Kidney epithelial cell (primary cell): Measurements from ENCODE around the gene CDX1. TPM values are rescaled to one million over a fixed set of nuclear protein-coding genes. Genes with fewer than 3 reads are reported as not detected.

Experiments
- DNase-seq: peaks from one replicate; pipeline ENCODE4 v3.0.0-alpha.2; 2010; ENCODE audit warnings: low read depth
- H3K27me3 ChIP-seq: 2 replicates; pipeline ENCODE4 v1.6.0; 2011; ENCODE audit warnings: low read length; ENCODE audit not compliant: control insufficient read depth, insufficient read depth
- H3K36me3 ChIP-seq: 2 replicates; pipeline ENCODE4 v1.5.1; 2011; ENCODE audit warnings: low read length; ENCODE audit not compliant: control insufficient read depth, insufficient read depth
- H3K4me3 ChIP-seq: 2 replicates; pipeline ENCODE4 v1.5.1; 2011; ENCODE audit warnings: low read depth, mild to moderate bottlenecking, control low read depth, low read length
- total RNA-seq: library from RNA; depleted of rRNA; stranded (reverse); fragments of >200 nt; gene quantifications from 2 replicates; pipeline ENCODE4 v1.2.3, GENCODE V29; 2015
- TF ChIP-seq, protein P1 (sequence below): IDR thresholded peaks from 2 replicates; pipeline ENCODE4 v1.5.1; 2011; ENCODE audit warnings: mild to moderate bottlenecking, moderate library complexity, low read length, control low read depth, inconsistent platforms; ENCODE audit not compliant: insufficient read depth, poor library complexity, severe bottlenecking

The CDX1 gene
- total RNA-seq, 1 donor from 2014 or later: 0.33 TPM

DNA sequence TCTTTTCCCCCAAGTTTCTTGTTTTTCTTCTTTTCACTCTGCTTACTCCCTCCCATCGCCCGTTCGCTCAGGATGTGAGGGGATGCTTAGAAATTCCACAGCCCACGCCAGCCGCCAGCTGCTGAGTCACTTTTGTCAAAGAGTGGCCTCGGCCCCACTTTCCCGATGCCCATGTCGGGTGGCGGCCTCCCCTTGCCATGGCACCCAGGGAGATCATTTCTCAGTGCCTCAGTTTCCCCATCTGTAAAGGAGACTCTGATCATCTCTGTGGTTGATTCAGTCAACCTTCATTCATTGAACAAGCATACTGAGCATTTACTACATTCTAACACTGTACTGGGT is 10.6 kb upstream of the CDX1 start:
- Histone ChIP-seq H3K27me3 (no peaks in the 10 kb centered on the region), H3K4me3 (peak overlapping the region; percentile 32), H3K36me3 (no peaks in the 10 kb centered on the region)
- TF ChIP-seq, protein P1, sequence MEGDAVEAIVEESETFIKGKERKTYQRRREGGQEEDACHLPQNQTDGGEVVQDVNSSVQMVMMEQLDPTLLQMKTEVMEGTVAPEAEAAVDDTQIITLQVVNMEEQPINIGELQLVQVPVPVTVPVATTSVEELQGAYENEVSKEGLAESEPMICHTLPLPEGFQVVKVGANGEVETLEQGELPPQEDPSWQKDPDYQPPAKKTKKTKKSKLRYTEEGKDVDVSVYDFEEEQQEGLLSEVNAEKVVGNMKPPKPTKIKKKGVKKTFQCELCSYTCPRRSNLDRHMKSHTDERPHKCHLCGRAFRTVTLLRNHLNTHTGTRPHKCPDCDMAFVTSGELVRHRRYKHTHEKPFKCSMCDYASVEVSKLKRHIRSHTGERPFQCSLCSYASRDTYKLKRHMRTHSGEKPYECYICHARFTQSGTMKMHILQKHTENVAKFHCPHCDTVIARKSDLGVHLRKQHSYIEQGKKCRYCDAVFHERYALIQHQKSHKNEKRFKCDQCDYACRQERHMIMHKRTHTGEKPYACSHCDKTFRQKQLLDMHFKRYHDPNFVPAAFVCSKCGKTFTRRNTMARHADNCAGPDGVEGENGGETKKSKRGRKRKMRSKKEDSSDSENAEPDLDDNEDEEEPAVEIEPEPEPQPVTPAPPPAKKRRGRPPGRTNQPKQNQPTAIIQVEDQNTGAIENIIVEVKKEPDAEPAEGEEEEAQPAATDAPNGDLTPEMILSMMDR: no peak
- DNase-seq: no peak

DNA sequence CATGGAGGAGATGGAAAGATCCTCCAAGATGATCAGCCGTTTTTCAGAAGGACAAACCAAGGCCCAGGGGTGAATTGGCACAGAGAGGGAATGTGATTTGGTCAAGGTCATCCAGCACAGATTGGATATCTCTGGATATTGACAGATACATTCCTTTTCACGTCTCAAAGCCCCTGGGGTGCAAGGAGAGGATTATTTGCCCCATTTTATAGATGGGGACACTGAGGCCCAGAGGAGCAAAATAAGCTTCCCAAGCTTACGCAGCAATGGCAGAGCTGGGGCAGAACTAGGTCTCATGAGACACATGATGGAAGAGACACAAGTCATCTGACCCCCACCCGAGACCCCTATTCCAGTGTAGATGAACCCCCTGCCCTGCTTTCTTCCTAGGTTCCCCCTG is 10.0 kb upstream of the CDX1 start:
- no peaks in the 10 kb centered on the region for H3K36me3 ChIP-seq
- no peak overlapping the region for H3K4me3 ChIP-seq
- TF ChIP-seq, protein P1: no peak
- no peak for DNase-seq
- H3K27me3 ChIP-seq: no peaks in the 10 kb centered on the region

DNA sequence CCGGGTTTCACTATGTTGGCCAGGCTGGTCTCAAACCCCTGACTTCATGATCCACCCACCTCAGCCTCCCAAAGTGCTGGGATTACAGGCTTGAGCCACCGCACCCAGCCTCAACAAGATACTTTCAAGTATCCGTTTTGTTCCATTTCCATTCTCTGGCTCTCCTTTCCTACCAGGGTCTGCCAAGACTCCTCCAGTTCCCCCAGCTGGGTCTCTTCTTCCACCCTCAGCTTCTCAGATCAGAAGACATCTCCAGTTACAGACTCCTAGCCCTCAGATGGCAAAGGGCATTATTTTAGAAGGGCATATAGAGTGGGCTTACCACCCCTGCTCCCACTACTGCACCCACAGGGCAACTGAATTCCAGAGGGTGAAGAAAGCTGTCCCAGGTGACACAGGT is 9.4 kb upstream of the CDX1 start:
- no peak for DNase-seq
- H3K36me3 ChIP-seq: no peaks in the 10 kb centered on the region
- no peak overlapping the region for H3K4me3 ChIP-seq
- H3K27me3 ChIP-seq: no peaks in the 10 kb centered on the region
- TF ChIP-seq, protein P1: no peak

DNA sequence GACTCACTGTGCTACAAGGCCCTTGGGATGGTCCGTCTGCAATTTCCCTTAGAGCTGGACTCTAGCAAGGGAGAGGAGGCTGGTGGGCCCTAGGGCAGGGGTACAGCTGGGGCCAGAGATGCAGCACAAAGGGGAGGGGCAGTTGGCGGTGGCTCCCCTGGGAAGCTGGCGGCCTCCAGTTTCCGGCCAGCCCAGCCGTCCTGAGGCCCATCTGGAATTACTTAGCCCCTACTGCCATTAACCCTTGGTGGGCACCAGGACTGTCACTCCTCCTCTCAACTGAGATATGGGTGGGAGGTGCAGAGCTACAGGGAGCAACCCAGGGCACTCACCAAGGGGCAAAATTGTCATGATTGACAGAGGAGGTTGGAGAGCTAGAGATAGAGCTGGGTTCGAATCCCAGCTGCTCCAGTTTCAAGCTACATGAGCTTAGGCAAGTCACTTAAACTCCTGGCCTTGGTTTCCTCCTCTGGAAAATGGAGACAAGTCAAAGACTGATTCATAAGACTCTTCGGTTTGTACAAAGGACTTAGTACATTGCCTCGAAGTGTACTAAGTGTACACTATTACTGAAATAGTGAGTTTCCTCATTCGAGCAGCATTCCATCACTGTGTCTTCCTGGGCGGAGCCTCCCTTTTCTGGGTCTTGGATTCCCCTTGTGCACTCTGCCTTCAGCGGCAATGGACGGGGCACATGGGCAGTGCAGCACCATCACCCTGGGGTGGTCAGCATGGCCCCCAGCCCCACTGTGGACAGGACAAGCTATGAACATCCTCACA is 8.2 kb upstream of the CDX1 start:
- no peaks in the 10 kb centered on the region for H3K36me3 ChIP-seq
- H3K4me3 ChIP-seq: no peak overlapping the region
- TF ChIP-seq, protein P1: no peak
- H3K27me3 ChIP-seq: no peaks in the 10 kb centered on the region
- no peak for DNase-seq

DNA sequence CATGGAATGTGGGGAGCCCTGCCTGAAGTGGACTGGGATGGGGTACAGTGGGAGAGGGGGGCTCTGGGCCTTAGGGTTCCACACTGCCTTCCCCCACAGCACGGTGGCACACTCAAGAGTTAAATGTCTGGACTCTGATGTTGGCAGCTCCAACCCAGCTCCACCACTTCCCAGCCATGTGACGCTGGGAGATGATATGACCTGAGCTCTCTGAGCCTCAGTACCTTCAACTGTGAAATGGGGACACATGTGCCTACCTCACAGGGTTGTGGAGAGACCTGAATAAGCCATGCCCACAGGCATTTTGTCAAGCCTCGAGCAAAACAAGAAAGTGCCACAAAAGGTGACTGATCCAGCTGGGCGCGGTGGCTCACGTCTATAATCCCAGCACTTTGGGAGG is 7.5 kb upstream of the CDX1 start:
- TF ChIP-seq, protein P1: no peak
- no peak overlapping the region for H3K4me3 ChIP-seq
- DNase-seq: no peak
- H3K27me3 ChIP-seq: no peaks in the 10 kb centered on the region
- no peaks in the 10 kb centered on the region for H3K36me3 ChIP-seq

DNA sequence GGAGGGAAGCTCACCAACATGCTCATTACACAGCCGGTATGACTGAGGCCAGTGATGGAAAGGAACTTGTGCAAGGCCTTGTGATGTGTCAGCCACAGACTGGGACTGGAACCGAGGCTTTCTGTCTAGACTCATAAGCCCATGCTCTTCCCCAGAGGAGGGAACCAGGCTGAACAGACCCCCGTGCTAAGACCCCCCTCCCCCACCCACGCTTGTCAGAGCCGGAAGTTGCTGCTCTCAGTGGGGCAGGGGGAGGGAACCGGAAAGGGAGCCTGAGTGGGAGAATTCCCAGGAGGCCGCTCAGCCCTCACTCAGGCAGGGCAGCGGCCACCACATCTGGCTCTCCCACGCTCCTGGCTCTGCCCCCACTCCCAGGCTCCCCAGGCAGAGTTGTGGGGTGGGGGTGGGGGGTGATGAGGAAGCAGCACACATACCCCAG is 6.8 kb upstream of the CDX1 start:
- DNase-seq: no peak
- Histone ChIP-seq H3K27me3 (no peaks in the 10 kb centered on the region), H3K4me3 (no peak overlapping the region), H3K36me3 (no peaks in the 10 kb centered on the region)
- TF ChIP-seq, protein P1: no peak
